ENCODE measurements around the gene SSC5D. TPM values are rescaled to one million over a fixed set of nuclear protein-coding genes. Genes with fewer than 3 reads are reported as not detected.

The SSC5D gene
- total and polyA plus RNA-seq, 2 of the 4 experiments (the other 2 are of a cell fraction), result 1.4 to 19.1 TPM

- CTCF ChIA-PET, result interaction anchor here (1.2 kb wide), 1 partner anchor 15 kb away, joined by 3 read pairs; no protein-coding TSS in a partner anchor
- Histone ChIP-seq H4K20me1 (ENCODE audit: insufficient read depth, low read length) (peaks cover 27% of the 10 kb centered on the region), H3K9me1 (ENCODE audit: insufficient read depth, low read length) (peaks cover 2% of the 10 kb centered on the region; the same call in 1 of the 2 replicates), H3K27me3 (ENCODE audit: control insufficient read depth, insufficient read depth, low read length) (peaks cover 29% of the 10 kb centered on the region), H3K4me2 (ENCODE audit: low read depth, low read length) (no peak overlapping the region; the same call in 1 of the 2 replicates), H2AFZ (replicated peaks; ENCODE audit: low read length, poor library complexity) (peak overlapping the region; percentile 56), H2AK5ac (ENCODE audit: low read depth, low read length) (no peak overlapping the region), H2BK20ac (ENCODE audit: low read depth, low read length) (no peak overlapping the region), H3K14ac (replicated peaks; ENCODE audit: low read depth, low read length) (no peak overlapping the region), H3K9me3 (ENCODE audit: control insufficient read depth, insufficient read depth, low read length) (no peaks in the 10 kb centered on the region), H3K18ac (ENCODE audit: low read depth, low read length) (no peak overlapping the region), H3K27ac (ENCODE audit: insufficient read depth, low read length) (no peak overlapping the region), H3K4me1 (ENCODE audit: control insufficient read depth, insufficient read depth, low read length) (peaks cover 2% of the 10 kb centered on the region; the same call in 1 of the 2 replicates), H3K79me1 (ENCODE audit: low read depth in 1 of 2, low read length in 2 of 2) (peaks cover 0 to 4% of the 10 kb centered on the region in 2 experiments; a peak in 1 of 4 replicates), H3K4ac (ENCODE audit: low read depth, low read length) (no peak overlapping the region), H2AK9ac (replicated peaks; ENCODE audit: low read depth, low read length, poor library complexity) (peak overlapping the region; percentile 88), H4K91ac (ENCODE audit: insufficient read depth, low read depth, low read length) (no peak overlapping the region), H3K36me3 (ENCODE audit: control insufficient read depth, insufficient read depth, low read length) (no peaks in the 10 kb centered on the region; the same call in 1 of the 2 replicates), H4K5ac (ENCODE audit: low read depth, low read length) (no peak overlapping the region), H2BK5ac (ENCODE audit: low read depth, low read length, poor library complexity, severe bottlenecking) (no peak overlapping the region), H3K4me3 (ENCODE audit: insufficient read depth, low read depth, low read length) (no peak overlapping the region), H2BK120ac (ENCODE audit: low read depth, low read length) (no peak overlapping the region), H4K8ac (ENCODE audit: low read depth in 2 of 2, low read length in 2 of 2) (no peak overlapping the region), H2BK15ac (ENCODE audit: low read depth, low read length) (no peak overlapping the region), H3K23ac (ENCODE audit: low read depth, low read length) (no peak overlapping the region), H3K56ac (ENCODE audit: extremely low read depth, insufficient read depth, low read length) (no peak overlapping the region), H3K9ac (ENCODE audit: low read depth, low read length) (no peak overlapping the region)
- peak; percentile 42 for TF ChIP-seq BHLHE40 (IDR thresholded peaks at IDR 0.05; ENCODE audit: low read depth, low read length)
- TF ChIP-seq MXI1 (IDR thresholded peaks at IDR 0.05; ENCODE audit: borderline replicate concordance, low read depth, low read length), result no peak
- TF ChIP-seq CTCF (conservative IDR thresholded peaks at IDR 0.05; ENCODE audit: low read depth, low read length), result 0 out of 2 replicates have a peak, but pooled peaks have one; percentile 11
- peak; percentile 68; the same call in 1 of the 2 replicates for TF ChIP-seq MAZ (IDR thresholded peaks at IDR 0.05; ENCODE audit: borderline replicate concordance, low read depth, low read length)
- TF ChIP-seq CHD1 (IDR thresholded peaks at IDR 0.05; ENCODE audit: low read depth, low read length), result no peak; the same call in 1 of the 2 replicates
- no peak for TF ChIP-seq USF2 (IDR thresholded peaks at IDR 0.05; ENCODE audit: low read depth, low read length)
- no peak for TF ChIP-seq NFE2L2 (IDR thresholded peaks at IDR 0.05; ENCODE audit: low read depth, low read length)
- no peak for TF ChIP-seq ELK1 (IDR thresholded peaks at IDR 0.05; ENCODE audit: borderline replicate concordance, low read depth, low read length)
- no peak for TF ChIP-seq CEBPB (IDR thresholded peaks at IDR 0.05; ENCODE audit: low read depth, low read length)
- no peak for TF ChIP-seq SMC3 (IDR thresholded peaks at IDR 0.05; ENCODE audit: low read depth, low read length)
- 4% methylated on average over 5 of the region's 34 CpGs; no CpG with 5 or more reads in 1 of the 2 experiments for WGBS, 2 experiments (ENCODE audit: extremely low coverage in 2 of 2, insufficient read length in 1 of 2)
- dilution Hi-C loops (cut with HindIII; ENCODE audit: low sequenced_read_pairs, unreplicated experiment) (no loop called here), intact Hi-C loops (cut with micrococcal nuclease) (loop anchor here (2.0 kb wide), 1 partner anchor 312 kb away; no protein-coding TSS in a partner anchor), in situ Hi-C loops (cut with MboI; ENCODE audit: low sequenced_read_pairs) (no loop called here)
- peak; percentile 79 for DNase-seq
- ATAC-seq (ENCODE audit: low read depth), result peak; percentile 87
- POLR2A ChIA-PET (ENCODE audit: unreplicated experiment), result no interaction called here
- BruUV-seq (replicated peaks), result no TSS peak
Measured at GRCh38 chr19:55452749-55453346, 35.4 kb upstream of the SSC5D start.

All from IMR-90 (cell line).